Tibial artery (tissue), 4 donors: ENCODE measurements around the gene ZNF3.
"Not testable (repeated sequence)": the region's sequence is repeated elsewhere in the genome, so short reads cannot be mapped to it uniquely, and the experiment has no call there.

ENCODE experiments used
- DNase-seq, 2 donors: peaks; one replicate each; pipeline ENCODE4 v3.0.0-alpha.2; 2019
- H3K27ac ChIP-seq, 2 donors: fragments of 200-600 bp; sonication (generic) in 1 of 2; 1 replicate in 1 of 2; 2 replicates in 1 of 2; pipeline ENCODE4 v1.5.1; 2018 to 2019; ENCODE audit warnings: mild to moderate bottlenecking in 1 of 2
- H3K27me3 ChIP-seq, 2 donors: fragments of 200-600 bp; sonication (generic) in 1 of 2; one replicate each; pipeline versions ENCODE4 v1.5.1 to v1.6.0; 2016 to 2019
- H3K36me3 ChIP-seq, 3 donors: fragments of 200-600 bp; sonication (generic) in 2 of 3; one replicate each; pipeline ENCODE4 v1.5.1; 2016 to 2019; ENCODE audit warnings: mild to moderate bottlenecking in 2 of 3
- H3K4me1 ChIP-seq, 4 donors: fragments of 200-600 bp; sonication (generic) in 2 of 4; 1 replicate in 3 of 4; 2 replicates in 1 of 4; pipeline ENCODE4 v1.5.1; 2016 to 2019
- H3K4me3 ChIP-seq, 2 donors: fragments of 200-600 bp; sonication (generic) in 1 of 2; 1 replicate in 1 of 2; 2 replicates in 1 of 2; pipeline ENCODE4 v1.5.1; 2018 to 2019; ENCODE audit warnings: mild to moderate bottlenecking in 2 of 2
- H3K9me3 ChIP-seq, 3 donors: fragments of 200-600 bp; sonication (generic) in 1 of 3; one replicate each; pipeline ENCODE4 v1.5.1; 2016 to 2019
- CTCF ChIP-seq, 2 experiments: fragments of 200-600 bp in 1 of 2; fragments of 450-650 bp in 1 of 2; IDR thresholded peaks; one replicate each; pipeline ENCODE4 v1.5.1; 2017 to 2019; ENCODE audit warnings: antibody characterized with exemption in 2 of 2, mild to moderate bottlenecking in 1 of 2, moderate library complexity in 1 of 2
- intact Hi-C: fragments of 100-400 bp; cut with DNase I; formaldehyde crosslinking; loops from one replicate; pipeline ENCODE4 v1.15.0; 2023; ENCODE audit warnings: low total_unique reads

The ZNF3 gene

DNA sequence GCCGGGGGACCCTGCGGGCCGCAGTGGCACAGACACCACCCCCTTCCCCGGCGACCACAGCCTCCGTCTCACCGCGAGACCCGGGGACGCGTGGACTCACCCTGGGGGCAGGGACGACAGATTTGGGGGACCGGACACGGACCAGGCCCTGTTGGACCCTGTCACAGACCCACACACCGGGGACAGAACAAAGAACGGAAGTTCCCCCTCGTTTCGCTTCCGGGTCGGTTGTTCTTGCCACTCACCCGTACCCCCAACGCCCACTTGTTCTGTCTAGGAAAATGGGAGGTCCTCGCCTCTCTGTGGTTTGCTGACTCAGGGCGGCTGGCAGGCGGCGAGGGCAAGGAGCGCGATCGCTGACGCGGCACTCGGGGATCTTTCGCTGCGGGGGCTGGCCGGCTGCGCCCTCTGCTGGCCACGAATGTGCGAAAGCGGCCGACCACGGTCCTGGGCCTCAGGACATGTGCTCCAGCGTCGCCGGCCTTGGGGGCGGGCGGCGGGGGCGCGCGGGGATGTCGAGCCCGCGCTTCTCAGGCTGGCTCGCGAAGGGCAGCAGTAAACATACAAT lies at the start of gene ZNF3:
Gene ZNF3, minus strand, starts transcription at position 189 of the 568 bp plus-strand sequence. CDS start 4,366 bp downstream, outside the sequence.
- Histone ChIP-seq H3K27me3 (no peaks in the 10 kb centered on the region), H3K4me3 (peak within 1 kb of the TSS; percentile 95 to 98), H3K4me1 (peaks cover 5 to 40% (median 25%) of the 10 kb centered on the region in 4 donors), H3K9me3 (no peaks in the 10 kb centered on the region), H3K27ac (peak within 1 kb of the TSS; percentile 82 to 88), H3K36me3 (peaks cover 7 to 28% (median 16%) of the 10 kb centered on the region in 3 donors)
- peak; percentile 91 to 93 for TF ChIP-seq CTCF (IDR thresholded peaks at IDR 0.05)
- intact Hi-C loops = loop anchor here (5.0 to 10.0 kb wide), 2 partner anchors 34 to 67 kb away; partner anchors contain the start of genes ZKSCAN1 and ZSCAN21
- DNase-seq = peak; percentile 98 to 99

GRCh38 chr7:100130608-100131453 lies 49.3 kb upstream of the ZNF3 start:
- intact Hi-C loops = no loop called here
- H3K4me3 ChIP-seq = peak overlapping the region in 1 of 2 donors; percentile 19

GRCh38 chr7:100130220-100130607 lies 48.7 kb upstream of the ZNF3 start:
- H3K27me3 ChIP-seq, intact Hi-C loops, H3K36me3 ChIP-seq, H3K9me3 ChIP-seq, DNase-seq, H3K4me3 ChIP-seq, H3K27ac ChIP-seq: not testable (repeated sequence)
- H3K4me1 ChIP-seq = peaks cover 0 to 31% (median 15%) of the 10 kb centered on the region in 4 donors

More at GRCh38 chr7:100130608-100131453, 49.3 kb upstream of the ZNF3 start:
- TF ChIP-seq CTCF (IDR thresholded peaks at IDR 0.05) = peak; percentile 80 to 89
- no peaks in the 10 kb centered on the region for H3K9me3 ChIP-seq
- peaks cover 0 to 26% (median 12%) of the 10 kb centered on the region in 4 donors for H3K4me1 ChIP-seq
- peak; percentile 72 to 86 for DNase-seq
- H3K27me3 ChIP-seq = no peaks in the 10 kb centered on the region
- H3K36me3 ChIP-seq = no peaks in the 10 kb centered on the region
- H3K27ac ChIP-seq = no peak overlapping the region

DNA sequence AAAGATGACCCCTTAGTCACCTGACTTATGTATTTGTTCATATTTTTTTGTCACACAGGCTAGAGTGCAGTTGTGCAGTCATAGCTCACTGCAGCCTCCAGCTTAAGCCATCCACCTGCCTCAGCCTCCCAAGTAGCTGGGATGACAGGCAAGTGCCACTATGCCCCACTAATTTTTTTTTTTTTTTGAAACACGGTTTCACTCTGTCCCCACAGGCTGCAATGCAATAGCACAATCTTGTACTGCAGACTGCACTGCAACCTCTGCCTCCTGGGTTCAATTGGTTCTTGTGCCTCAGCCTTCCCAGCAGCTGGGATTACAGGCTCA lies 47.1 kb upstream of the ZNF3 start:
- peaks cover 0 to 31% (median 15%) of the 10 kb centered on the region in 4 donors for H3K4me1 ChIP-seq
- H3K4me3 ChIP-seq = peak overlapping the region in 1 of 2 donors; percentile 88
- intact Hi-C loops = no loop called here
- TF ChIP-seq CTCF (IDR thresholded peaks at IDR 0.05) = no peak
- H3K27me3 ChIP-seq = no peaks in the 10 kb centered on the region
- H3K36me3 ChIP-seq = peaks cover 0 to 11% (median 2%) of the 10 kb centered on the region in 3 donors
- no peak for DNase-seq
- H3K27ac ChIP-seq = peak overlapping the region in 1 of 2 donors; percentile 87
- H3K9me3 ChIP-seq = no peaks in the 10 kb centered on the region

DNA sequence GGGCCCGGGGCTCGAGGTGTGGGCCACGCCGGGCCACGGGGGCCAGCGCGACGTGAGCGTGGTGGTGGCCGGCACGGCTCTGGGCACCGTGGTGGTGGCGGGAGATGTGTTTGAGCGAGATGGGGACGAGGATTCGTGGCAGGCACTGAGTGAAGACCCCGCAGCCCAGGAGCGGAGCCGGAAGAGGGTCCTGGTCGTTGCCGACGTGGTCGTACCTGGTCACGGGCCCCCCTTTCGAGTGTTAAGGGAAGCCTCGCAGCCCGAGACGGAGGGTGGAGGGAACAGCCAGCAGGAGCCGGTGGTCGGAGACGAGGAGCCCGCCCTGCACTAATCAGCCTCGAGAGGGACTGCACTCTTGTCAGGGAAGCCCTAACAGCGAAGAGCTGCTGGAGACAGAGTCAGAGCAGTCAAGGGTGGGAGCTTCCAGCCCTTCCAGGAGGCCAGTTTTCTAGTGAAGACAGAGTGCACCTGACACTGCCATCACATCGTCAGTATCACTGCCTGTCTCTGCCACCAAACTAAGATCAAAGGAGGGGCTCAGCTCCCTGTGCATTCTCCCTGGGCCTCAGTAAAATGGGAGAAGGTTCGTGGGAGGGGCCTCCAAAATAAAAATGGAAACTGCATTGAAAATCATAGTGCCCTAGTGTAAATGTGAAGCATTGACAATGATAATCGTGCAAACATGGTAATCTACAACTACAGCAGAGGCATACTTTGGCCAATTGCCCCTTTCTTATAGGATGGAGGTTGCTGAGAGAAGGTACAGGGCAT lies 46.5 kb upstream of the ZNF3 start:
- intact Hi-C loops = loop anchor here (2.0 kb wide), 1 partner anchor 27 kb away; the partner anchor contains the start of genes AP4M1 and MCM7
- Histone ChIP-seq H3K9me3 (no peaks in the 10 kb centered on the region), H3K36me3 (peaks cover 0 to 16% (median 4%) of the 10 kb centered on the region in 3 donors), H3K4me1 (peaks cover 0 to 31% (median 15%) of the 10 kb centered on the region in 4 donors), H3K27me3 (no peaks in the 10 kb centered on the region), H3K27ac (peak overlapping the region; percentile 82 to 87), H3K4me3 (peak overlapping the region; percentile 68 to 88)
- no peak for TF ChIP-seq CTCF (IDR thresholded peaks at IDR 0.05)
- no peak for DNase-seq
